22Rv1 (cell line): ENCODE measurements around the gene MED12L.

Experiments used
- H3K27ac ChIP-seq: fragments of 450-650 bp; 2 replicates; pipeline ENCODE4 v1.5.1; 2017
- CTCF ChIP-seq: fragments of 450-650 bp; IDR thresholded peaks from 2 replicates; pipeline ENCODE4 v1.5.1; 2017; ENCODE audit warnings: mild to moderate bottlenecking
- ZFX ChIP-seq: fragments of 450-650 bp; IDR thresholded peaks from 2 replicates; pipeline ENCODE4 v1.6.1; 2017; ENCODE audit warnings: antibody characterized with exemption, borderline replicate concordance

MED12L gene

GRCh38 chr3:151093148-151093547 is 7.7 kb downstream of the MED12L start:
- TF ChIP-seq CTCF (no peak), ZFX (no peak)
- H3K27ac ChIP-seq: no peak overlapping the region

GRCh38 chr3:151093905-151094304 is 8.4 kb downstream of the MED12L start:
- no peak for TF ChIP-seq CTCF
- TF ChIP-seq ZFX: no peak
- H3K27ac ChIP-seq: no peak overlapping the region

GRCh38 chr3:151096716-151097115 is 11.3 kb downstream of the MED12L start:
- TF ChIP-seq ZFX (no peak), CTCF (no peak)
- no peak overlapping the region for H3K27ac ChIP-seq

- no peak overlapping the region for H3K27ac ChIP-seq
- TF ChIP-seq CTCF (no peak), ZFX (no peak)
Measured at GRCh38 chr3:151100076-151100475, 14.6 kb downstream of the MED12L start.

GRCh38 chr3:151101270-151101969 is 16.0 kb downstream of the MED12L start:
- TF ChIP-seq CTCF (no peak), ZFX (no peak)
- no peak overlapping the region for H3K27ac ChIP-seq

- no peak overlapping the region for H3K27ac ChIP-seq
- TF ChIP-seq ZFX (no peak), CTCF (no peak)
Measured at GRCh38 chr3:151106311-151106710, 20.8 kb downstream of the MED12L start.

GRCh38 chr3:151107177-151107576 is 21.7 kb downstream of the MED12L start:
- H3K27ac ChIP-seq: no peak overlapping the region
- TF ChIP-seq ZFX (no peak), CTCF (no peak)
